Measurements from ENCODE around the gene TUBGCP3.
"Not testable (repeated sequence)": the region's sequence is repeated elsewhere in the genome, so short reads cannot be mapped to it uniquely, and the experiment has no call there.

The TUBGCP3 gene

GRCh38 chr13:112574416-112574815 is 13.5 kb downstream of the TUBGCP3 start:
- Mint-ChIP-seq H3K36me3 (peaks cover 12% of the 10 kb centered on the region), H3K27ac (peak overlapping the region; percentile 78), H3K4me3 (no peak overlapping the region), H3K9me3 (no peaks in the 10 kb centered on the region), H3K4me1 (peaks cover 65% of the 10 kb centered on the region)
- ATAC-seq (no peak), DNase-seq (ENCODE audit: low spot score in 2 of 2) (no peak)

DNA sequence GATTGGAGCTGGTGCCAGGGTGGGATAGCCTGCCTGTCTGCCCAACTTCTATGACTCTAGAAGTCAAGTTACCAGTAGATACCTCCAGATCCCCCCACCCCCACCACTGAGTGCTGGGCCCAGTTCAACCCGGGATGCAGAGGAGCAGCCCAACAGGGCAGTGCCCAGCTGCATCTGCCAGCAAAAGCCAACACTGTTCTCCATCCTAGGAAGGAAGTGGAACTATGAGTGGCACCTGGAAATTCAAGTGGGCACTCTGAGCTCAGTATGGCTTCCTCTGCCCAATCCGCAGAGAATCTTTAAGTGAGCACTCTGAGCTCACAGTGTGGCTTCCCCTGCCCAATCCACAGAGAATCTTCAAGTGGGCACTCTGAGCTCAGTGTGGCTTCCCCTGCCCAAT is 14.2 kb downstream of the TUBGCP3 start:
- no peak overlapping the region for H3K4me3 Mint-ChIP-seq
- peak overlapping the region; percentile 18 for H3K27ac Mint-ChIP-seq
- no peak for ATAC-seq
- H3K4me1 Mint-ChIP-seq: peaks cover 65% of the 10 kb centered on the region
- no peak for DNase-seq (ENCODE audit: low spot score in 2 of 2)
- peaks cover 10% of the 10 kb centered on the region for H3K36me3 Mint-ChIP-seq
- H3K9me3 Mint-ChIP-seq: no peaks in the 10 kb centered on the region

DNA sequence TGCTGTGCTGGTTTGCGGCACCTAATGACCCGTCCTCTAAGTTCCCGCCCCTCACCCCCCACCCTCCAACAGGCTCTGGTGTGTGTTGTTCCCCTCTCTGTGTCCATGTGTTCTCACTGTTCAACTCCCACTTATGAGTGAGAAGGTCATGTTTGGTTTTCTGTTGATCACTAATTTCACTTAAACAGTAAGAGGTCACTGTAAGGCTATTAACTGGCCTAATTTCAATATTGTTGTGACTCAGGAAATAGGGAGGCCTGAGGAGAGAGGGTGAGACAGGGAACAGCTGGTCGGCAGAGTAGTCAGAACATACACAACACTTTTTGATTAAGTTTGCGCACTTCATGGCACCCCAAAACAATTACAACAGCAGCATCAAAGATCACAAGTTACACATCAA is 15.6 kb downstream of the TUBGCP3 start:
- Mint-ChIP-seq H3K27ac (peak overlapping the region; percentile 18), H3K4me3 (no peak overlapping the region), H3K9me3 (no peaks in the 10 kb centered on the region), H3K36me3 (peaks cover 6% of the 10 kb centered on the region), H3K4me1 (peaks cover 63% of the 10 kb centered on the region)
- no peak for DNase-seq (ENCODE audit: low spot score in 2 of 2)
- no peak for ATAC-seq

DNA sequence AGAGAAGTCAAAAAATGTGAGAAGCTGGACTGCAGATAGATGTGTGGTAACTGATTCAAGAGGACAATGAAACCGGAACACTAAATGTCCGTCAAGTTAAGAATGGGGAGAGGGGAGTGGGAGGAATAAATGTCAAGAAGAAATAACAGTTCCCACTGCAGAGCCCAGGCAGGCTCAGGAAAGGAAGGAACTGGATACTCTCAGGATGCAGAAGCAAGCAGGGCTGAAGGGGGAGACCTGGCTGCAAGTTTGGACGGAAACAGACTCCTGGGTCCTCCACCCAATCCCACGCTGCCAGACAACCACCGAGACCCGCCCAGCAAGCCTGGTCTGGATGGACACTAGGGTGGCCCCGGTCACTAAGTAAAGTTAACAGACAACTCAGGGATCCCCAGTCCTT is 18.1 kb downstream of the TUBGCP3 start:
- no peaks in the 10 kb centered on the region for H3K9me3 Mint-ChIP-seq
- peaks cover 30% of the 10 kb centered on the region for H3K36me3 Mint-ChIP-seq
- DNase-seq (ENCODE audit: low spot score in 2 of 2): no peak
- peaks cover 47% of the 10 kb centered on the region for H3K4me1 Mint-ChIP-seq
- H3K27ac Mint-ChIP-seq: peak overlapping the region; percentile 60
- H3K4me3 Mint-ChIP-seq: no peak overlapping the region
- no peak for ATAC-seq

DNA sequence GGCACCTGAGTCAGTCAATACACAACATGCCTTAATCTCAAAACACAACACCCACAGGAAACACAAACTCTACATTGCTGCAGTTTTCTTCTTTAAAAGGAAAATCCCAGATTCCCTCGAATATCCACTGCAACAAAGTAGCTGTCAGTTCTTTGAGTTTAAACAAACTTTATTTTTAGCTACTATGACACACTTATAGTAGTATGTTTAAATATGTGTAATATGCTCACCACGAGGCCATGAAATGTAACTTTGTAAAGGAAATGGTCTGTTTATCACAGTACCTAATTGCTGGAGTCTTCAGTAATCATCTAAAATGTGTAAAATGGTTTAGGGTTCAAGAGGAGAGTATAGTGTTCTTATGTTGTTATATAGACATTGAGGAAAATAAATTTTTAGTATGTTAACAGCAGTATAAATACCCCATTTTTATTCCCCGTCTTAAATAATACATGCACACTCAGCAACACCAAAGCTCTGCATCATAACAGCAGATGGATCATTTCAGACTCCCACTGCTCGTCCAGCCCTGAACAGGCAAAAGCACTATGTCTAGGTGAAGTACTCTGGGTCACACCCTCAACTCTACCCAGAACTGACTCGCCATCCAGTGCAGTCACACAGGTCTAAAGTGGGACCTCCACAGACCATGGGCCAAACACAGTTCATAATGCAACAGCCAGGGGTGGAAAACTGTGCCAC is 20.6 kb downstream of the TUBGCP3 start:
- Mint-ChIP-seq H3K27ac (no peak overlapping the region), H3K36me3 (peaks cover 55% of the 10 kb centered on the region), H3K9me3 (no peaks in the 10 kb centered on the region), H3K4me1 (peaks cover 37% of the 10 kb centered on the region), H3K4me3 (no peak overlapping the region)
- DNase-seq (ENCODE audit: low spot score in 2 of 2) (no peak), ATAC-seq (no peak)

DNA sequence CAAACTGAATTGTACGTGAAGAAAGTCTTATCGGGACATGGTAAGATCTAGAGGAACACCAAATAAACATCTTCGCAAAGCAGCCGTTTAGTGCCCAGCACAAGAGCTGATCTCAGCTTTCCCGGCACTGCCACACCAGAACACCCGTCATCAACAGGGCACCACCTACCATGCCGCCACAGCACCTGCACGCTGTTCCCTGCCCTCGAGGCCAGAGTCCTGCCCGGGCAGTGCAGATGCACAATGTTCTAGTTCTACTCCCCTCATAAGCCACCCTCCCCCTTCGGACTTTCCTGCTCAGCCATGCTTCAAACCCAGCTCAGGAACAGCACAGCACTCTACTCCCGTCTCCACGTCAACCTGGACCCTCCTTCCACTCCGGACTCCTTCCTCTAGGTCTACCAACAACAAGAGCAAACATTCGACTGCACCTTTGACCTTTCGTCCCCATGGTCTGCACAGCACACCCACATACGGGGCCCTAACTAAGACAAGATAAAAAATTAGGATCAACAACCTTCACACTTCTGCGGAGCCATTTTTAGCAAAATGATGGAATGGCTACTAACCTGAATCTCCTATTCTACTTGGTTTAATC is 25.1 kb downstream of the TUBGCP3 start:
- DNase-seq (ENCODE audit: low spot score in 2 of 2) (no peak), ATAC-seq (no peak)
- H3K4me3 Mint-ChIP-seq: no peak overlapping the region
- peaks cover 90% of the 10 kb centered on the region for H3K36me3 Mint-ChIP-seq
- H3K4me1 Mint-ChIP-seq: peaks cover 26% of the 10 kb centered on the region
- H3K27ac Mint-ChIP-seq: peak overlapping the region; percentile 18
- H3K9me3 Mint-ChIP-seq: no peaks in the 10 kb centered on the region

GRCh38 chr13:112562254-112562653 is 25.7 kb downstream of the TUBGCP3 start:
- Mint-ChIP-seq H3K4me1 (peaks cover 26% of the 10 kb centered on the region), H3K36me3 (peaks cover 96% of the 10 kb centered on the region), H3K9me3 (no peaks in the 10 kb centered on the region), H3K27ac (peak overlapping the region; percentile 26), H3K4me3 (no peak overlapping the region)
- DNase-seq (ENCODE audit: low spot score in 2 of 2) (no peak), ATAC-seq (no peak)

DNA sequence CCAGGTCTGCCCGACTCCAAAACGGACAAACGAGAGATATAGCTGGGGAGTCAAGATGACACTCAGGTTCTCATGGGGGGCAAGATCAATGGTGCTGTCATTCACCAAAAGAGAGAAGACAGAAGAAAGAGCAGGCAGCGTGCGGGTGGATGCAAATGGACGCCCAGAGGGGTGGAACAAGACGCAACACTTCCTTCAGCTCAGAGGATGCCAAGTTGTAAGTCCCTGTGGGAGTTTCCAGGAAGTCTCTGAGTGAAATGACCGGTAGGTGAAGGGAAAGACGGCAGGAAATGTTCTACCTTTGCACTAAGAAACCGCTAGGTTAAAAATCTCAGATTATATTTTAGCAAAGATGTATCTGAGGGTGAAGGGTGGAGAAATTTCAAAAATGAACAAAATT is 26.5 kb downstream of the TUBGCP3 start:
- H3K36me3 Mint-ChIP-seq: peaks cover 97% of the 10 kb centered on the region

DNA sequence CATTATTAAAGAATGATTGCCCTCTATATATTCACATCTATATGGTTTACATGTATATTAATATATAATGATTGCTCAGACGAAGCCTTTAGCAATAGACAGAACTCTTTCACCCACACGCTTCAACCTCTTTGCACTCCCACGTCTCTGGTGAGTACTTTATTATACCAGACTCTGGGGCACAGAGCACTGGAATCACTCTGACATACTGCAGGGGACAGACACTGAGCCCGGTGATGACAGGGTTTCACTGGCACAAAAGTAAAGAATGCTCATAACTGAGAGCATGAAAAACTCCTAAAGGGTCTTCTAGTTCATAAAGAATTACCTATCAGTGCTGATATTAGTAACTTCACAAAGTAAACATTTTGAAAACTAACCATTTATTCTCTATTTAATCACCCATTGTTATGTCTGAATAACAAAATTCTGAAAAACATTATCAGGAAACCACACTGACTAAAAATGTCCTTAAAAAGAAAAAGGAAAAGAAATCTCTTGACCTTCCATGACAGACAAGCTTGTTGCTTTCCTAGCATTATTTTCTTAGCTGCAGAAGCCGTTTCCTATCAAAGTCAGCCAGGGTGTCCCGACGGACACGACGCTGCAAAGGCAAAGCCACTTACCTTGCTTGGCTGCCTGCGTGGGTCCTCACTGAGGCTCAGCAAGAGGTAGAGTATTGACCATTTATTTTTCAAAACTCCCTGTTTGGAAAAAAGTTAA is 29.1 kb downstream of the TUBGCP3 start:
- Mint-ChIP-seq H3K4me1 (peaks cover 26% of the 10 kb centered on the region), H3K4me3 (no peak overlapping the region), H3K9me3 (no peaks in the 10 kb centered on the region), H3K36me3 (peaks cover 97% of the 10 kb centered on the region), H3K27ac (peak overlapping the region; percentile 37)
- DNase-seq (ENCODE audit: low spot score in 2 of 2): no peak
- no peak for ATAC-seq

More for the DNA sequence above, 26.5 kb downstream of the TUBGCP3 start:
- H3K4me3 Mint-ChIP-seq: no peak overlapping the region
- peaks cover 26% of the 10 kb centered on the region for H3K4me1 Mint-ChIP-seq
- H3K27ac Mint-ChIP-seq: peak overlapping the region; percentile 26
- no peaks in the 10 kb centered on the region for H3K9me3 Mint-ChIP-seq
- ATAC-seq: no peak
- no peak for DNase-seq (ENCODE audit: low spot score in 2 of 2)

- no peak overlapping the region for H3K27ac Mint-ChIP-seq
- peaks cover 20% of the 10 kb centered on the region for H3K4me1 Mint-ChIP-seq
- no peak for DNase-seq (ENCODE audit: low spot score in 2 of 2)
- H3K9me3 Mint-ChIP-seq: no peaks in the 10 kb centered on the region
- H3K36me3 Mint-ChIP-seq: peaks cover 92% of the 10 kb centered on the region
- no peak for ATAC-seq
- H3K4me3 Mint-ChIP-seq: no peak overlapping the region
Observed at GRCh38 chr13:112556600-112556999, 31.4 kb downstream of the TUBGCP3 start.

- Mint-ChIP-seq H3K4me1 (peaks cover 13% of the 10 kb centered on the region), H3K27ac (no peak overlapping the region), H3K36me3 (peaks cover 91% of the 10 kb centered on the region), H3K4me3 (no peak overlapping the region), H3K9me3 (no peaks in the 10 kb centered on the region)
- DNase-seq (ENCODE audit: low spot score in 2 of 2) (no peak), ATAC-seq (peak; percentile 74)
Observed at GRCh38 chr13:112554214-112554850, 33.6 kb downstream of the TUBGCP3 start.

GRCh38 chr13:112548975-112549374 is 39.0 kb downstream of the TUBGCP3 start:
- Mint-ChIP-seq H3K4me1 (peaks cover 19% of the 10 kb centered on the region), H3K36me3 (peaks cover 93% of the 10 kb centered on the region)

GRCh38 chr13:112545856-112546255 is 42.1 kb downstream of the TUBGCP3 start:
- no peak overlapping the region for H3K4me3 Mint-ChIP-seq
- H3K27ac Mint-ChIP-seq: peak overlapping the region; percentile 33
- H3K36me3 Mint-ChIP-seq: peaks cover 77% of the 10 kb centered on the region
- peaks cover 6% of the 10 kb centered on the region for H3K4me1 Mint-ChIP-seq
- H3K9me3 Mint-ChIP-seq: no peaks in the 10 kb centered on the region
- ATAC-seq (no peak), DNase-seq (ENCODE audit: low spot score in 2 of 2) (no peak)

More at GRCh38 chr13:112548975-112549374, 39.0 kb downstream of the TUBGCP3 start:
- not testable (repeated sequence) for H3K4me3 Mint-ChIP-seq; DNase-seq (ENCODE audit: low spot score in 2 of 2); H3K27ac Mint-ChIP-seq; ATAC-seq; H3K9me3 Mint-ChIP-seq

- no peak for DNase-seq (ENCODE audit: low spot score in 2 of 2)
- Mint-ChIP-seq H3K27ac (no peak overlapping the region), H3K36me3 (no peaks in the 10 kb centered on the region), H3K4me3 (no peak overlapping the region), H3K4me1 (no peaks in the 10 kb centered on the region), H3K9me3 (no peaks in the 10 kb centered on the region)
- ATAC-seq: peak; percentile 61
Observed at GRCh38 chr13:112532837-112533745, 54.9 kb downstream of the TUBGCP3 start.

Data from stimulated activated effector memory CD8-positive, alpha-beta T cell treated with anti-CD3 and anti-CD28 coated beads, Interleukin-12 subunit alpha, Interleukin-12 subunit beta, amount 100 ng/mL, for 72 hours (primary cell).